ENCODE results near the gene RC3H2.
"Not testable (repeated sequence)": the region's sequence is repeated elsewhere in the genome, so short reads cannot be mapped to it uniquely, and the experiment has no call there.

DNA sequence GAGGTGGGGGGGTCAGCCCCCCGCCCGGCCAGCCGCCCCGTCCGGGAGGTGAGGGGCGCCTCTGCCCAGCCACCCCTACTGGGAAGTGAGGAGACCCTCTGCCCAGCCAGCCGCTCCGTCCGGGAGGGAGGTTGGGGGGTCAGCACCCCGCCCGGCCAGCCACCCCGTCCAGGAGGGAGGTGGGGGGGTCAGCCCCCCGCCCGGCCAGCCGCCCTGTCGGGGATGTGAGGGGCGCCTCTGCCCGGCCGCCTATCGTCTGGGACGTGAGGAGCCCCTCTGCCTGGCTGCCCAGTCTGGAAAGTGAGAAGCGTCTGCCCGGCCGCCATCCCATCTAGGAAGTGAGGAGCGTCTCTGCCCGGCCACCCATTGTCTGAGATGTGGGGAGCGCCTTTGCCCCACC, 37.9 kb downstream of the RC3H2 start:
- TF ChIP-seq, protein P1, sequence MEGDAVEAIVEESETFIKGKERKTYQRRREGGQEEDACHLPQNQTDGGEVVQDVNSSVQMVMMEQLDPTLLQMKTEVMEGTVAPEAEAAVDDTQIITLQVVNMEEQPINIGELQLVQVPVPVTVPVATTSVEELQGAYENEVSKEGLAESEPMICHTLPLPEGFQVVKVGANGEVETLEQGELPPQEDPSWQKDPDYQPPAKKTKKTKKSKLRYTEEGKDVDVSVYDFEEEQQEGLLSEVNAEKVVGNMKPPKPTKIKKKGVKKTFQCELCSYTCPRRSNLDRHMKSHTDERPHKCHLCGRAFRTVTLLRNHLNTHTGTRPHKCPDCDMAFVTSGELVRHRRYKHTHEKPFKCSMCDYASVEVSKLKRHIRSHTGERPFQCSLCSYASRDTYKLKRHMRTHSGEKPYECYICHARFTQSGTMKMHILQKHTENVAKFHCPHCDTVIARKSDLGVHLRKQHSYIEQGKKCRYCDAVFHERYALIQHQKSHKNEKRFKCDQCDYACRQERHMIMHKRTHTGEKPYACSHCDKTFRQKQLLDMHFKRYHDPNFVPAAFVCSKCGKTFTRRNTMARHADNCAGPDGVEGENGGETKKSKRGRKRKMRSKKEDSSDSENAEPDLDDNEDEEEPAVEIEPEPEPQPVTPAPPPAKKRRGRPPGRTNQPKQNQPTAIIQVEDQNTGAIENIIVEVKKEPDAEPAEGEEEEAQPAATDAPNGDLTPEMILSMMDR (conservative IDR thresholded peaks at IDR 0.05; ENCODE audit: low read length), result not testable (repeated sequence)
- not testable (repeated sequence) for TF ChIP-seq EZH2phosphoT487 (IDR thresholded peaks at IDR 0.05; ENCODE audit: borderline replicate concordance, low read depth, low read length)

Measured in OCI-LY7 (cell line).